ENCODE measurements around the gene ARIH2. TPM values are rescaled to one million over a fixed set of nuclear protein-coding genes. Genes with fewer than 3 reads are reported as not detected.

ARIH2 gene
- total and polyA plus RNA-seq, 7 donors: 59.5 to 163 (median 110) TPM

GRCh38 chr3:48962939-48963338 lies 44.3 kb downstream of the ARIH2 start:
- H3K9me3 ChIP-seq: no peaks in the 10 kb centered on the region
- H3K4me3 ChIP-seq: no peak overlapping the region
- H3K27me3 ChIP-seq (ENCODE audit: insufficient read depth in 3 of 3, low read length in 2 of 3): no peaks in the 10 kb centered on the region
- 84 to 89% (median 88%) methylated on average over 4 of the region's 4 CpGs for WGBS, 3 donors
- DNase-seq (no peak), ATAC-seq (no peak)
- H3K4me1 ChIP-seq: peaks cover 25% of the 10 kb centered on the region
- peaks cover 2 to 76% of the 10 kb centered on the region in 2 donors for H3K36me3 ChIP-seq (ENCODE audit: insufficient read depth in 1 of 2, low read depth in 1 of 2)
- no peak for TF ChIP-seq CTCF (IDR thresholded peaks at IDR 0.05)
- H3K27ac ChIP-seq: no peak overlapping the region
- intact Hi-C loops (cut with DNase I): no loop called here

GRCh38 chr3:48963591-48963990 lies 44.9 kb downstream of the ARIH2 start:
- intact Hi-C loops (cut with DNase I): no loop called here
- WGBS, 3 donors: 72 to 78% (median 73%) methylated on average over 2 of the region's 2 CpGs
- DNase-seq (no peak), ATAC-seq (no peak)
- Histone ChIP-seq H3K36me3 (ENCODE audit: insufficient read depth in 1 of 2, low read depth in 1 of 2) (peaks cover 2 to 76% of the 10 kb centered on the region in 2 donors), H3K4me3 (no peak overlapping the region), H3K27me3 (ENCODE audit: insufficient read depth in 3 of 3, low read length in 2 of 3) (no peaks in the 10 kb centered on the region), H3K9me3 (no peaks in the 10 kb centered on the region), H3K27ac (no peak overlapping the region), H3K4me1 (peaks cover 25% of the 10 kb centered on the region)
- no peak for TF ChIP-seq CTCF (IDR thresholded peaks at IDR 0.05)

DNA sequence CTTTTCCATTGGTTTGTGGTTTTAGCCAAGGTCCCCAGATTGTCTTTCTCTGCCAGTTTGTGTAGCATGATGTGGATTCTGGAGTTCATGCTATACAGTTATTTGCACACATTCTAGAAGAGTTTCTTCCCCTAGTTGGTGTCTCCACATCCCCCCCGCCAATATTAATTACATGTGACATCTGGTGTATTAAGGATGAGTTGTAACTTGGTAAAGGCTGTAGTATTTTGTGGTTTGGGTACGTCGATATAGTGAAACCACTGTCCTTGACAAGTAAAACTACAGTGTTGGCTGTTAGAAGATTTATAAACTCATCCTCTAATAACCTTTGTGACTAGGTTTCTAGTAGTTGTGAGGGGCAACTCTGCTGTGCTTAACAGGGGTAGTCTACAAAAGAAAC lies 47.7 kb downstream of the ARIH2 start:
- H3K4me3 ChIP-seq: no peak overlapping the region
- H3K4me1 ChIP-seq: peaks cover 14% of the 10 kb centered on the region
- TF ChIP-seq CTCF (IDR thresholded peaks at IDR 0.05): no peak
- DNase-seq (no peak), ATAC-seq (peak in 1 of 4 donors; percentile 9)
- 61 to 71% (median 65%) methylated on average over 3 of the region's 3 CpGs for WGBS, 3 donors
- H3K27me3 ChIP-seq (ENCODE audit: insufficient read depth in 3 of 3, low read length in 2 of 3): no peaks in the 10 kb centered on the region
- H3K36me3 ChIP-seq (ENCODE audit: insufficient read depth in 1 of 2, low read depth in 1 of 2): peaks cover 2 to 98% of the 10 kb centered on the region in 2 donors
- no peaks in the 10 kb centered on the region for H3K9me3 ChIP-seq
- intact Hi-C loops (cut with DNase I): no loop called here
- peak overlapping the region; percentile 42 for H3K27ac ChIP-seq

GRCh38 chr3:48966876-48967361 lies 48.3 kb downstream of the ARIH2 start:
- no peak overlapping the region for H3K4me3 ChIP-seq
- intact Hi-C loops (cut with DNase I): no loop called here
- H3K27me3 ChIP-seq (ENCODE audit: insufficient read depth in 3 of 3, low read length in 2 of 3): no peaks in the 10 kb centered on the region
- peaks cover 5 to 98% of the 10 kb centered on the region in 2 donors for H3K36me3 ChIP-seq (ENCODE audit: insufficient read depth in 1 of 2, low read depth in 1 of 2)
- no peak for TF ChIP-seq CTCF (IDR thresholded peaks at IDR 0.05)
- DNase-seq (peak; percentile 40 to 62), ATAC-seq (peak; percentile 68 to 90 (median 75))
- peak overlapping the region; percentile 42 for H3K27ac ChIP-seq
- WGBS, 3 donors: 32 to 63% (median 44%) methylated on average over 7 of the region's 7 CpGs
- no peaks in the 10 kb centered on the region for H3K9me3 ChIP-seq
- H3K4me1 ChIP-seq: peaks cover 14% of the 10 kb centered on the region

DNA sequence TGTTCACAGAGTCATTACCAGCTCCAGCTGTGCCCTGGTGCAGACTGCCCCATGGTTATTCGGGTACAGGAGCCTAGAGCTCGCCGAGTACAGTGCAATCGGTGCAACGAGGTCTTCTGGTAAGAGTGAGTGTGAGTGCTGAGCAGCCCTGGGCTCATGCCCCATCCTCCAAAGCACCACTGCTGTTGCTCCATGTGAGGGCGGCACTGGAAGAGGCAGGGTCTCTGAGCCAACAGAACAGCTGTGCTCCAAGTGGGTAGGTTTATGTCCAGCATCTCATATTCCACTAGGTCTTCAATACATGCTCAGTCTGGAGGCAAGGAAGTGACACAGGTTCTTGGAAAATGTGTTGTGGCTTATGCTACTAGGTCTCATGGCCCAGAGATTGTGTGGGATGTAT lies 51.9 kb downstream of the ARIH2 start:
- no peaks in the 10 kb centered on the region for H3K27me3 ChIP-seq (ENCODE audit: insufficient read depth in 3 of 3, low read length in 2 of 3)
- peak overlapping the region; percentile 55 for H3K27ac ChIP-seq
- no peaks in the 10 kb centered on the region for H3K9me3 ChIP-seq
- intact Hi-C loops (cut with DNase I): no loop called here
- no peak overlapping the region for H3K4me3 ChIP-seq
- no peak for TF ChIP-seq CTCF (IDR thresholded peaks at IDR 0.05)
- H3K36me3 ChIP-seq (ENCODE audit: insufficient read depth in 1 of 2, low read depth in 1 of 2): peaks cover 19 to 100% of the 10 kb centered on the region in 2 donors
- peak in 3 of 4 donors; percentile 11 to 70 (median 33) for ATAC-seq
- DNase-seq: no peak
- peaks cover 14% of the 10 kb centered on the region for H3K4me1 ChIP-seq
- WGBS, 3 donors: 56 to 82% (median 79%) methylated on average over 6 of the region's 6 CpGs
